GM19468 (cell line): ENCODE measurements around the gene CDC37L1.

ENCODE experiments used
- ATAC-seq: cut with Tn5 transposase; IDR thresholded peaks from one replicate; pipeline ENCODE4 v1.9.1; 2021; ENCODE audit warnings: mild to moderate bottlenecking, moderate library complexity, moderate number of reproducible peaks; ENCODE audit not compliant: unreplicated experiment; ENCODE audit errors: extremely low read depth

CDC37L1 gene

GRCh38 chr9:4706971-4707622, 27.7 kb downstream of the CDC37L1 start:
- no peak for ATAC-seq

DNA sequence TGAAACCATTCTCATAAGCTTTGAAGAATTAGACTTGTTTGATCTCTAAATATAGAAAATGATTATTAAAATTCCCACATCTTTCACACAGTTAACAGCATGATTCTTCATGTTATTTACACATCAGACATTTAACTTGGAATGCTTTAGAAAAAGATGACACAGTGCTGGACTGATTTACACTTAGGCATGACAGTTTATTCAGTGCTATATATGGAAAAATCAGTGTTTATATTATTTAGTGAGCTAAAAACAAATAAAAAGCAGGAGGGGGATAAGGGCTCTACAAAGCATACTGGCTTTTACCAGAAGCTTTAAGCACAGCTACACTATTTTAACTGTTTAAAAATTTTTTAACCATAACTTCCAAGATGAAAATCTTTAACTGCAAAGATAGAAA, 30.0 kb downstream of the CDC37L1 start:
- no peak for ATAC-seq

- no peak for ATAC-seq
Measured at GRCh38 chr9:4713849-4714248, 34.5 kb downstream of the CDC37L1 start.

- ATAC-seq: no peak
Measured at GRCh38 chr9:4714266-4715016, 35.1 kb downstream of the CDC37L1 start.

DNA sequence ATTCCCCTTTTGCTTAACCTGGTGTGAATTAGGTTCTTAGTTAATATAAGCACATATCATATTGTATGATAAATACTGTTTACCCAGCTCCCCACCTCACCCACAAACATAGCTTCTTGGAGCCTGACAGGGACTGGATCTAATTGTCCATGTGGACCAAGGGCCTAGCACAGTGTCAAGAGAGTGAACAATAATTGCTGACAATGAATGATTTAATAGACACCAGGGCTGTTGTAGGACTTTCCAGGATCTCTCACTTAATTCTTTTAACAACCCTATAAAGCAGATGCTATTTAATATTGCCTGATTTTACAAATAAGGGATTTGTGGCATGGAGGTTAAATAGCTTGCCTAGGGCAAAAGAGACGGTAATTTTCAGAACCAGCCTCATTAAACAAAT, 36.8 kb downstream of the CDC37L1 start:
- ATAC-seq: no peak

DNA sequence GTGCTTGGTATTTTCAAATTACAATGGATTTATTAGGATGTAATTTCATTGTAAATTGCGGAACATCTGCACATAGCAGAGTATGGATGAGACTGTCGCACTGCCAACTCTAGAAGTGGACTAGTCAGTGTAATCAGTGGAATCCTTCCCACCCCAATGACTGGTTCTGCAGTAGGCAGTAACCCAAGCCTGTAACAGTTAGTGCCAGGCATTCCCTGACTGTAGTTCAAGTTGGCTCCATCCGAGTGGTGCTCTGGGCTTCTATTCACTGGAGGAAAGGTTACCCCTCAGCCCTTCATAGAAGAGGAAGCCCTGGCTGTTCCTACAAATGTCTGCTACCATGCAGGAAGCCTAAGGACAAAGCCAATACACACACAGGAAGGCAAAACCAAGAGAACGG, 38.4 kb downstream of the CDC37L1 start:
- ATAC-seq: no peak

DNA sequence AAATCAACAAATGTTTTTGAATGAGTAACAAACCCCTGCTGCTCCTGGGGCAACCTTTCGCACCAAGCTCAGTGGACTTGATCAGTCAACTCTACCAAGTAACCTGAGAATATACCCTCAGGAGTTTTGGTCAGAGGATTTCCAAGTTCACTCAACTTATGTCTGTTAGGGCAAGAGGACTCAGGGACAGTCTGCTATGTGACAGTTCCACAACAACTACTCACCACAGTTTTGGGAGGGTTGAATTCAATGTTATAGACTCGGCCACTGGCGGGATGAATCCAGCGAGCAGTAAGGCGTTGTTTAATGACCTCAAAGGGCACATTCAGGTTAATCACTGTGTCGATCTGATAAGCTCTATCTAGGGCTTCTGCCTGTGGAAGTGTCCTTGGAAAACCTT, 39.5 kb downstream of the CDC37L1 start:
- no peak for ATAC-seq

- ATAC-seq: no peak
Measured at GRCh38 chr9:4721736-4722135, 42.4 kb downstream of the CDC37L1 start.

- ATAC-seq: no peak
Measured at GRCh38 chr9:4725706-4726442, 46.5 kb downstream of the CDC37L1 start.

GRCh38 chr9:4727593-4727992, 48.2 kb downstream of the CDC37L1 start:
- ATAC-seq: no peak

- no peak for ATAC-seq
Measured at GRCh38 chr9:4732890-4733289, 53.5 kb downstream of the CDC37L1 start.

- no peak for ATAC-seq
Measured at GRCh38 chr9:4734150-4734549, 54.8 kb downstream of the CDC37L1 start.

DNA sequence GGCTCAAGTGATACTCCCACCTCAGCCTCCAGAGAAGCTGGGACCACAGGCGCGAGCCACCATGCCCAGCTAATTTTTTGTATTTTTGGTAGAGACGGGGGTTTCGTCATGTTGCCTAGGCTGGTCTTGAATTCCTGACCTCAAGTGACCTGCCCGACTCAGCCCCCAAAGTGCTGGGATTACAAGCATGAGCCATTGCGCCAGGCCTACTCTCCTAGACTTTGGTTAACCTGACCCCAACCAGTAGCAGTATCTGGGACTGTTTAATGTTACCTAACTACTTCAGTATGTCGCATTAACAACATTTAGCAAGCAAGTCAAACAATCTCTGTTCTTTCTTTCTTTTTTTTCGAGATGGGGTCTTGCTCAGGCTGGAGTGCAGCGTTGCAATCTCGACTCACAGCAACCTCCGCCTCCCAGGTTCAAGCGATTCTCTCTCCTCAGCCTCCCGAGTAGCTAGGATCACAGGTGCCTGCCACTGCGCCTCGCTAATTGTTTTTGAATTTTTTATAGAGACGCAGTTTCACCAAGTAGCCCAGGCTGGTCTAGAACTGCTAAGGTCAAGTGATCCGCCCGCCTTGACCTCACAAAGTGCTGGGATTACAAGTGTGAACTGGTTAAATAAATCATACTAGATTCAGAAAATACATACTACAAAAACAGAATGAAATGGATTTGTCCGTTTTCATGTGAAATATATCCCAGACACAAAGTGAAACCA, 59.7 kb downstream of the CDC37L1 start:
- no peak for ATAC-seq

GRCh38 chr9:4739587-4740387, 60.4 kb downstream of the CDC37L1 start:
- ATAC-seq: no peak

DNA sequence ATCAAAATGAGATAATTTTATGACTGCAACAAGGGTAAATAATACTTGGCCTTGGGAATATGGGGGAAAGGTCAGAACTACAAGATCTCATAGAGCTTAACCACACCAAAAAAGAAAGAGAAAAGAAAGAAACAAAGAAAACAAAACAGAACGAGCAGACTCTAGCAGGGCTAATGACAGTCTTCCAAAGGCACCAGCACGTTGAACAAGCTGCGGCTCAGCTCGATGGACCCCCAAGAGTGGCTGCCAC, 60.9 kb downstream of the CDC37L1 start:
- no peak for ATAC-seq

GRCh38 chr9:4740638-4741364, 61.4 kb downstream of the CDC37L1 start, which contains the start of gene AK3:
AK3 (minus strand) TSS chr9:4741202; CDS start chr9:4741087, 115 bp downstream.
- peak; percentile 86 for ATAC-seq

DNA sequence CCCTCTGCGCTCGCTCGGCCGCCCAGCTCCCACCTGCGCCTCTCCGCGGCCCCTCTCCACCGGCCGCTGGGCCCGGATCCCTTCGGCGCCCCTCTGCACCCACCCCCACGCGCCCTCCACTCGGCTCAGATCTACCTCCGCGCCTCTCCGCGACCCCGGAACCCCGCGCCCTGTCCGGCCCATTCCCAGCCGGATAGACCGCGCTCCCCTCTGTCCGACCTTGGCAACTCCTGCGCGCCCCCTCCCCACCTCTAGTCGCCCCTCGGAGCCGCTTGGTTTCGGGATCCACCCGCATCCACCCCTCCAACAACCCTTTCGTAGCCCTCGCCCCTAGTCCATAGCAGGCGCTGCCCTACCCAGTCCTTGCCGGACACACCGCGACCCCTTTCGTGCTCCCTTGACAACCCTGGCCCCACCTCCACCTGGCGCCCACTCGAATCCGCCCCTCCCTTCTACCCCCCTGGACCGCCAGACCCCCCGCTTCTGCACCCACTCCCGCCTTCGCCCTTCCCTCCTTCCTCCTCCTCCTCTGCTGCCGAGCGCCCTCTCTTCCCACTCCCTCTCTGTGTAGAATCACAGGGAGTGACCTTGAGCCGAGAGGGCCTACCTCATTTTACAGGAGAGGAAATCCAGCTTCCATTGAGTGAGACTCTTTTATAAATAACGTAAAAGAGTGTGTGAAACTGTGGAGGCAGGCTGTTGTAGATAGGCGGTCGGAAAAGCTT, 62.2 kb downstream of the CDC37L1 start:
- no peak for ATAC-seq

- no peak for ATAC-seq
Measured at GRCh38 chr9:4742246-4742645, 62.9 kb downstream of the CDC37L1 start.
